Left kidney (tissue), 2 donors: Measurements from ENCODE around the gene NKX2-3. TPM values are rescaled to one million over a fixed set of nuclear protein-coding genes. Genes with fewer than 3 reads are reported as not detected.

Experiments
- DNase-seq: peaks from one replicate; pipeline ENCODE4 v3.0.0-alpha.2; 2013
- polyA plus RNA-seq: library from polyadenylated mRNA; unstranded; fragments of 120-200 nt; gene quantifications from one replicate; pipeline ENCODE4 v1.2.1, GENCODE V29; 2013; ENCODE audit not compliant: insufficient read length

Gene NKX2-3
- polyA plus RNA-seq, 1 donor: not detected

GRCh38 chr10:99579971-99580370 is 47.2 kb downstream of the NKX2-3 start:
- DNase-seq: no peak

GRCh38 chr10:99582255-99582770 is 49.6 kb downstream of the NKX2-3 start:
- no peak for DNase-seq

- no peak for DNase-seq
Observed at GRCh38 chr10:99583687-99584086, 50.9 kb downstream of the NKX2-3 start.

Other genes with a start within 250 kb of the NKX2-3 start
- 1.8 TPM for gene CNNM1, start 203.6 kb upstream of the NKX2-3 start, polyA plus RNA-seq
- gene GOT1, start 102.3 kb upstream of the NKX2-3 start, polyA plus RNA-seq: 85.9 TPM
- gene SLC25A28, start 87.5 kb downstream of the NKX2-3 start, polyA plus RNA-seq: 45.7 TPM
- gene ENTPD7, start 126.6 kb downstream of the NKX2-3 start, polyA plus RNA-seq: 22.6 TPM
- gene COX15, start 199.2 kb downstream of the NKX2-3 start, polyA plus RNA-seq: 73.8 TPM
- gene CUTC, start 199.3 kb downstream of the NKX2-3 start, polyA plus RNA-seq: 27.5 TPM
- gene ABCC2, start 249.7 kb downstream of the NKX2-3 start, polyA plus RNA-seq: 15.2 TPM